Epidermal melanocyte (primary cell): ENCODE measurements around the gene TPO.
"Not testable (repeated sequence)": the region's sequence is repeated elsewhere in the genome, so short reads cannot be mapped to it uniquely, and the experiment has no call there.

ENCODE experiments used
- DNase-seq: peaks from one replicate; pipeline ENCODE4 v3.0.0; 2011; ENCODE audit warnings: low spot score; ENCODE audit not compliant: insufficient read length

The TPO gene

GRCh38 chr2:1552611-1553010 lies 139.3 kb downstream of the TPO start:
- DNase-seq, result no peak

GRCh38 chr2:1553671-1554295 lies 140.5 kb downstream of the TPO start:
- peak; percentile 52 for DNase-seq

GRCh38 chr2:1556286-1556685 lies 143.0 kb downstream of the TPO start:
- DNase-seq, result no peak

GRCh38 chr2:1556776-1557466 lies 143.7 kb downstream of the TPO start:
- no peak for DNase-seq

- no peak for DNase-seq
Measured at GRCh38 chr2:1557467-1557820, 144.2 kb downstream of the TPO start.

GRCh38 chr2:1559589-1560175 lies 146.4 kb downstream of the TPO start:
- no peak for DNase-seq

- no peak for DNase-seq
Measured at GRCh38 chr2:1561259-1561658, 148.0 kb downstream of the TPO start.

GRCh38 chr2:1561811-1562421 lies 148.7 kb downstream of the TPO start:
- no peak for DNase-seq

GRCh38 chr2:1563084-1563857 lies 150.0 kb downstream of the TPO start:
- DNase-seq, result no peak

- DNase-seq, result no peak
Measured at GRCh38 chr2:1563943-1564891, 151.0 kb downstream of the TPO start.

GRCh38 chr2:1567556-1568344 lies 154.5 kb downstream of the TPO start:
- no peak for DNase-seq

- not testable (repeated sequence) for DNase-seq
Measured at GRCh38 chr2:1568345-1568668, 155.0 kb downstream of the TPO start.

- DNase-seq, result no peak
Measured at GRCh38 chr2:1569879-1570450, 156.7 kb downstream of the TPO start.

GRCh38 chr2:1571477-1572417 lies 158.5 kb downstream of the TPO start:
- no peak for DNase-seq

- no peak for DNase-seq
Measured at GRCh38 chr2:1572638-1573037, 159.4 kb downstream of the TPO start.

GRCh38 chr2:1577846-1578245 lies 164.6 kb downstream of the TPO start:
- DNase-seq, result no peak

GRCh38 chr2:1581257-1581964 lies 168.1 kb downstream of the TPO start:
- DNase-seq, result not testable (repeated sequence)
